CD4-positive, alpha-beta T cell treated with Interleukin-6 for 4 hours (primary cell): ENCODE data around the gene NSUN6.

Experiments used
- DNase-seq: peaks from one replicate; pipeline ENCODE4 v3.0.0-alpha.2; 2020; ENCODE audit warnings: mixed read lengths

Gene NSUN6

GRCh38 chr10:18651324-18652007, at the start of gene NSUN6:
Gene NSUN6 (minus strand): TSS chr10:18651587. CDS start chr10:18651203, 384 bp downstream.
- DNase-seq = peak; percentile 95

GRCh38 chr10:18699849-18700840, 48.8 kb upstream of the NSUN6 start:
- DNase-seq = no peak

- DNase-seq = no peak
Measured at GRCh38 chr10:18690541-18690940, 39.2 kb upstream of the NSUN6 start.

- no peak for DNase-seq
Measured at GRCh38 chr10:18689498-18689897, 38.1 kb upstream of the NSUN6 start.

GRCh38 chr10:18687706-18688105, 36.3 kb upstream of the NSUN6 start:
- no peak for DNase-seq

- no peak for DNase-seq
Measured at GRCh38 chr10:18687195-18687594, 35.8 kb upstream of the NSUN6 start.

GRCh38 chr10:18685555-18685954, 34.2 kb upstream of the NSUN6 start:
- no peak for DNase-seq

GRCh38 chr10:18684953-18685352, 33.6 kb upstream of the NSUN6 start:
- DNase-seq = no peak

- no peak for DNase-seq
Measured at GRCh38 chr10:18684416-18684815, 33.0 kb upstream of the NSUN6 start.

- no peak for DNase-seq
Measured at GRCh38 chr10:18683427-18683826, 32.0 kb upstream of the NSUN6 start.

GRCh38 chr10:18681971-18682411, 30.6 kb upstream of the NSUN6 start:
- no peak for DNase-seq

- no peak for DNase-seq
Measured at GRCh38 chr10:18681366-18681765, 30.0 kb upstream of the NSUN6 start.

- no peak for DNase-seq
Measured at GRCh38 chr10:18680754-18681153, 29.4 kb upstream of the NSUN6 start.

- no peak for DNase-seq
Measured at GRCh38 chr10:18675086-18675801, 23.9 kb upstream of the NSUN6 start.

GRCh38 chr10:18668026-18668425, 16.6 kb upstream of the NSUN6 start:
- DNase-seq = no peak

GRCh38 chr10:18666810-18667209, 15.4 kb upstream of the NSUN6 start:
- no peak for DNase-seq

GRCh38 chr10:18665815-18666558, 14.6 kb upstream of the NSUN6 start:
- no peak for DNase-seq

- no peak for DNase-seq
Measured at GRCh38 chr10:18664841-18665478, 13.6 kb upstream of the NSUN6 start.

GRCh38 chr10:18660816-18661431, 9.5 kb upstream of the NSUN6 start:
- no peak for DNase-seq

- DNase-seq = peak; percentile 6
Measured at GRCh38 chr10:18659819-18660535, 8.6 kb upstream of the NSUN6 start.
